ENCODE measurements around the gene SORBS1.

The SORBS1 gene

DNA sequence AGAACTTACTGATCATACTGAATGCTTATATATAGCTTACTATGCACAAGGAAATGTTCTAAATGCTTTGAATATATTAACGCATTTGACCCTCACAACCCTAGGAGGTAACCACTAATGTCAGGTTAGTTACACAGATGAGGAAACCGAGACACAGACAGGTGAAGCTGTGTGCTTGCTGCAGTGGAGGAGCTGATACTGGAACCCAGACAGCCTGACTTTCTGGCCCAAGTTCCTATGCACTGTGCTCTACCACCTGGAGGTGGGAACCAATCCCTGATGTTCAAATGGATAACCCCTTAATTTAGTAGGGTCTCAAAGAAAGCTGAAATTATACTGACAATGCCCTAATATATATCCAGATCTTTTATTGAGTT lies 119.6 kb downstream of the SORBS1 start (continued):
- TF ChIP-seq POU6F1 (CRISPR knock-in tag; IDR thresholded peaks at IDR 0.05; ENCODE audit: borderline replicate concordance, low read depth) (no peak), ZFP3 (CRISPR knock-in tag; IDR thresholded peaks at IDR 0.05) (no peak), ESRRG (CRISPR knock-in tag; IDR thresholded peaks at IDR 0.05) (no peak), ZFP30 (CRISPR knock-in tag; IDR thresholded peaks at IDR 0.05) (no peak), SNAI2 (CRISPR knock-in tag; IDR thresholded peaks at IDR 0.05) (no peak)

DNA sequence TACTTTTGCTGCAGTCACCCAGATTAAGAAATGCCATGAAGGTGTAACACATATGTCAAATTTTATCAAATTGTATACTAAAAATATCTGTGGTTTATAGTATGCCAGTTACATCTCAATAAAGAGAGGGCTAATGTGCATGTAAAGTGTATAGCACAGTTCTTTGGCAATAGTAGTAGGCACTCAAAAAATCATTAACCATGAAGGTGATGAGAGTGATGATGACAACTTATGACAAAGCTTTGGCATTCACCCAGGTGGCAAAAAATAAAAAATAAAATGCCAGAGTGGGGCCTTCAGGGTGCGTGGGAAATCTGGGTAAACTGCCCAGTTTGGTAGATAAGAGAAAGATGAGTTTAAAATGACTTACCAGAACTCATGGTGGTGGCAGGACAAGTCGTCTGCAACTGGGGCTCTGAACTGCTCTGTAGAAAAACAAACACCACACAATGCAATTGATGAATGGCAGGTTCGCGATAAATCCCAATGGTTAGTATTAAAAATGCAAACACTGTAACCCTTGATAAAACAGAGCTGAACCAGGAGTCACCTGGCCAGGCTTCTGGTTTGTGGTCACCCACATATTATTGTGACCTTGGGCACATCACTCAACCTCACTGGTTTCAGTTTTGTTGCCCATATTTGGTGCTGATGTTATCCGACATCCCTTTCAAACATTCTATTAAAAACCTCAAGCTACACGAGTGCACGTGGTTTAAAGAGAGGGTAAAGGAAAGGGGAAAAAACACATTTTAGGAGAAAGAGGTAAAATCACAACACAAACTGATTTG lies 120.2 kb downstream of the SORBS1 start:
- no peak for ATAC-seq
- TF ChIP-seq ZC3H10 (CRISPR knock-in tag; IDR thresholded peaks at IDR 0.05) (no peak), RARB (CRISPR knock-in tag; IDR thresholded peaks at IDR 0.05) (no peak), ZNF70 (CRISPR knock-in tag; IDR thresholded peaks at IDR 0.05) (no peak), CREB5 (CRISPR knock-in tag; IDR thresholded peaks at IDR 0.05; ENCODE audit: low read depth) (no peak), TCF4 (CRISPR knock-in tag; IDR thresholded peaks at IDR 0.05; ENCODE audit: borderline replicate concordance) (no peak), CSDC2 (CRISPR knock-in tag; IDR thresholded peaks at IDR 0.05) (no peak), POU6F1 (CRISPR knock-in tag; IDR thresholded peaks at IDR 0.05; ENCODE audit: borderline replicate concordance, low read depth) (no peak)
- TF ChIP-seq, protein P1, sequence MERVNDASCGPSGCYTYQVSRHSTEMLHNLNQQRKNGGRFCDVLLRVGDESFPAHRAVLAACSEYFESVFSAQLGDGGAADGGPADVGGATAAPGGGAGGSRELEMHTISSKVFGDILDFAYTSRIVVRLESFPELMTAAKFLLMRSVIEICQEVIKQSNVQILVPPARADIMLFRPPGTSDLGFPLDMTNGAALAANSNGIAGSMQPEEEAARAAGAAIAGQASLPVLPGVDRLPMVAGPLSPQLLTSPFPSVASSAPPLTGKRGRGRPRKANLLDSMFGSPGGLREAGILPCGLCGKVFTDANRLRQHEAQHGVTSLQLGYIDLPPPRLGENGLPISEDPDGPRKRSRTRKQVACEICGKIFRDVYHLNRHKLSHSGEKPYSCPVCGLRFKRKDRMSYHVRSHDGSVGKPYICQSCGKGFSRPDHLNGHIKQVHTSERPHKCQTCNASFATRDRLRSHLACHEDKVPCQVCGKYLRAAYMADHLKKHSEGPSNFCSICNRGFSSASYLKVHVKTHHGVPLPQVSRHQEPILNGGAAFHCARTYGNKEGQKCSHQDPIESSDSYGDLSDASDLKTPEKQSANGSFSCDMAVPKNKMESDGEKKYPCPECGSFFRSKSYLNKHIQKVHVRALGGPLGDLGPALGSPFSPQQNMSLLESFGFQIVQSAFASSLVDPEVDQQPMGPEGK (CRISPR knock-in tag; IDR thresholded peaks at IDR 0.05; ENCODE audit: borderline replicate concordance) = no peak

GRCh38 chr10:95440038-95440725 lies 121.0 kb downstream of the SORBS1 start:
- no peak for ATAC-seq

More at GRCh38 chr10:95440038-95440725, 121.0 kb downstream of the SORBS1 start:
- TF ChIP-seq CSDC2 (CRISPR knock-in tag; IDR thresholded peaks at IDR 0.05) (no peak), POU6F1 (CRISPR knock-in tag; IDR thresholded peaks at IDR 0.05; ENCODE audit: borderline replicate concordance, low read depth) (no peak), PPARA (CRISPR knock-in tag; IDR thresholded peaks at IDR 0.05; ENCODE audit: borderline replicate concordance) (no peak), ZNF8 (CRISPR knock-in tag; IDR thresholded peaks at IDR 0.05) (no peak), ZNF565 (CRISPR knock-in tag; conservative IDR thresholded peaks at IDR 0.05; ENCODE audit: low read depth) (no peak), BACH2 (CRISPR knock-in tag; IDR thresholded peaks at IDR 0.05; ENCODE audit: borderline replicate concordance) (no peak), ZFP30 (CRISPR knock-in tag; IDR thresholded peaks at IDR 0.05) (no peak), ZFP3 (CRISPR knock-in tag; IDR thresholded peaks at IDR 0.05) (no peak), TOX (CRISPR knock-in tag; IDR thresholded peaks at IDR 0.05; ENCODE audit: borderline replicate concordance) (no peak), OSR1 (CRISPR knock-in tag; IDR thresholded peaks at IDR 0.05) (no peak), CSRNP3 (CRISPR knock-in tag; IDR thresholded peaks at IDR 0.05) (no peak), ARNTL (CRISPR knock-in tag; IDR thresholded peaks at IDR 0.05; ENCODE audit: borderline replicate concordance, low read depth) (no peak), GLIS3 (CRISPR knock-in tag; IDR thresholded peaks at IDR 0.05) (no peak), ISL1 (CRISPR knock-in tag; IDR thresholded peaks at IDR 0.05) (no peak), ESRRG (CRISPR knock-in tag; IDR thresholded peaks at IDR 0.05) (no peak), SNAI2 (CRISPR knock-in tag; IDR thresholded peaks at IDR 0.05) (no peak), RARB (CRISPR knock-in tag; IDR thresholded peaks at IDR 0.05) (no peak), ZC3H10 (CRISPR knock-in tag; IDR thresholded peaks at IDR 0.05) (no peak)

Data from SK-N-SH treated with all-trans-retinoic acid at 6 μM for 48 hours (cell line).